AML-193 (cell line): Measurements from ENCODE around the gene OCSTAMP.

Experiments used
- DNase-seq, 2 experiments: peaks; one replicate each; lab custom pipeline; 2025; lab: John Stamatoyannopoulos, UW

OCSTAMP gene

DNA sequence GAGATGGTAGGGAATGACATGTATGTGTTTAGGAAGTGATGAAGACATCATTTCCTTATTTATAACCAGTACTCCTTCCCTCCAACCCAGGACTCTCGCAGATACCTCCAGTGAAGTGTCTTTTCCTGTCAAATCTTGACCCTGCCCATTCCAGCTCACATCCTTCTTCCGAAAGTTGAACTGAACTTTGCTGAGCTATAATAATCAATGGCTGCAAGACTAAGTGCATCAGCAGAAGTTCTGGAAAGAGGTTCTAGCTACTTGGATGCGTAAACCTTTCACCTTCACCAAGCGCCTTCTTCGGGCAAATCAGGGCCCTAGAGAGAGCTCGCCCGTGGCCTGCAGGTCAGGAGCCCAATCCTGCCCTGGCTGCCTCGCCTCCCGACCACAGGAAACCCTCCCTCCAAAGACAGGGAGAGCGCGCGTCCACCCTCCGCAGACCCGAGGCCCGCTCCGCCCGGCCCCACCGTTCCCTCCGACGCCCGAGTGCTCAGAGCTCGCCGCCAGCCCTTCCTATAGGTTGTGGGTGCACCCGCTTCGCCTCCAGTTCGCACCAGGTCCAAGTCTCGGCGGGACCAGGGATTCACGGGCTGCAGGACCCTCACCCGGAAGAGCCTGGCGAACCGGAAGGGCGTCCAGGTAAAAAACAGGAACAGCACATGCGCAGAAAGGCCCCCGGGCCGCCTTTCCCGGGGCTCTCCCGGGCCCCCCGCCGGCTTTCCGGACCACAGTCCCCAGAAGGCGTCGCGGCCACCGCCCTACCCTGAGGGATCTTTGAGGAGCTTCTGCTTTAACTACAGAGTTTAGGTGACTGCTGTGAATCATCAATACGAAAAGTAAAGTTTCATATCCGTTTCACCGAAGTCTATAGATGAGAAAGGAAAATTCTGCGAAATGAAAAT lies 37.3 kb downstream of the OCSTAMP start, which contains the start of gene ZNF334:
Gene ZNF334, minus strand, starts transcription at position 617 of the 902 bp plus-strand sequence. CDS start 1,457 bp downstream, outside the sequence.
- no peak for DNase-seq

DNA sequence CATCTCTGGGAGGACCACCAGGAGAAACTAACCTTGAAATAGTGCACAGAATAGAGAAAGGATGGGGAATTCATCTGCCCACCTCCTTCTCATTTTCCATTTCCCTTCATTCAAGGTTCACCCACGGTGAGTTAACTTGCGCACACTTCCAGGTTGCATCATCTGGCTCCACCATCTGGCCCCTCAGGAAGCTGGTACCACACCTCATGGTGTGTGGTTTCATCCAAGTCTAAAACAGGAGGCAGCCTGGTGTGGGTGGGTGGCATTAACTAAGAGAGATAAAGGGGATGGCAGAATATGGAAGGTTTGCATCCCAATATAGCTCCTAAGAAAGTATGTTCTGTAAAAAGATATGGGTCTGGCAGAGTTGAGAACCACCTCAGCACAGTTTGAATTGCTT lies 40.9 kb downstream of the OCSTAMP start:
- DNase-seq: no peak

DNA sequence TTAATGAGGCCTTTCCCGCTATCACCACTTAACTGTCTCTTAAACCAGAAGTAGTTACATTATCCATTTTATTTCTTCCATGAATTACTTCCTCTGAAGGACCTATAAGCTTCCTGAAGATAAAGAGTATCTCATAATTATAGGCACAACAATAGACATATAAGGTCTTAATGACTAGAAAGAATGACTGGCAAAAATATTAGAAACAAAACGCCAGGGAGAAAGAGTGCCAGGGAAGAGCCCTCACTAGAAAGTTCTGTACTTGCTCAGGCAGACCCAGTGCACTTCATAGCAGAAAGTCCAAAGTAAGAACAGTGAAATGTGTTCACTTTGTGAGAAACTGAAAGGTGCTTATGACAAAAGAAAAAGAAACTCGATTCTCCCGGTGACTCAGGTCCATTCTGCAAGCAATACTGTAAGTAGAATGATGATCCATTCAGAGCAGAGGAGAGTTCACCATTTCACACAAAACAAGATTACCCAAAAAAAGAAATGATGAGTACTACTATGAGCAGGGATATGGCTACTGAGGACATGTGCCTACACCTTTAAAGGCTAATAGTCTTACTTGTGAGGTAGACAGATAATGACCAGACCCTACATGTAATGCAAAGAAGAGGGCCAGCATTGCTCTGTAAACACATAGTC lies 42.6 kb downstream of the OCSTAMP start:
- no peak for DNase-seq

DNA sequence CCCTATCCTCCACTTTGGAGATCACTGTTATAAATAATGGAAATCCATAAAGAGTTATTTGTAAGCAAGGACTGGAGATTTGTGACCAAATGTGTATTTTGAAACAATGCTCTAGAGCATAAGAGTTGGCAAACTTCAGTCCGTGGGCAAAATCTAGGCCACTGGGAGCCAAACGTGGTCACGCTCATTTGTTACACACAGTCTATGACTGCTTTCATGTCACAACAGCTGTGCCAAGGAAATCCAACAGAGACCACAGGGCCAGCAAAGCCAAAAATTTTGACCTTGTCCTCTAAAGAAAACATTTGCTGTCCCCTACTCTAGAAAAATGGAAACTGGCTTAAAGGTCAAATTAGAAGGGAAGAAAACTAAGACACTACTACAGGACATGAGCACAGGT lies 44.9 kb downstream of the OCSTAMP start:
- no peak for DNase-seq

DNA sequence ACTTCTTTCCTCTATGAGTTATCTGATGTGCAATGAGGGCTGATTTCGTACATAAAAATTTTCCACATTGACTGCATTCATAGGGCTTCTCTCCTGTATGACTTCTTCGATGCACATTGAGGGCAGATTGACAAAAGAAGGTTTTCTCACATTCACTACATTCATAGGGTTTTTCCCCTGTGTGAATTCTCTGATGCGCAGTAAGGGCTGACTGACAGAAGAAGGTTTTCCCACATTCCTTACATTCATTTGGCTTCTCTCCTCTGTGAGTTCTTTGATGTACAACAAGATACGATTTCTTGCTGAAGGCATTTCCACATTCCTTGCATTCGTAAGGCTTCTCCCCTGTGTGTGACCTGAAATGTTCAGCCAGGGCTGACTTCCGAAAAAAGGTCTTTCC lies 48.5 kb downstream of the OCSTAMP start:
- DNase-seq: no peak

DNA sequence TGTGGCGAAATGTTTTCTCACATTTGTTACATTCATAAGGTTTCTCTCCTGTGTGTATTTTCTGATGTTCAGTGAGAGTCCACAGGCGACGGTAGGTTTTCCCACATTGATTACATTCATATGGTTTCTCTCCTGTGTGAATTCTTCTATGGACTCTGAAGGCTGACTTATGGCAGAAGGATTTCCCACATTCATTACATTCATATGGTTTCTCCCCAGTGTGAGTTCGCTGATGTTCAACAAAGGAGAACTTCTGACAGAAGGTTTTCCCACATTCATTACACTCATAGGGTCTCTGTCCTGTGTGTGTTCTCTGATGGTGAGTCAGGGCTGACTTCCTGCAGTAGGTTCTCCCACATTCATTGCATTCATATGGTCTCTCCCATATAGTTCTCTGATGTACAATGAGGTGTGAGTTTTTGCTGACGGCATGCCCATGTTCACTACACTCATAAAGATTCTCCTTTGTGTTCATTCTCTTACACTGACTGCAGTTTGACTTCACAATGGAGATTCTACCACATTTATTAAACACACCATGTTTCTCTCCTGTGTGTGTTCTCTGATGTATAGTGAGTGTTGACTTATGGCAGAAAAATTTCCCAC lies 49.0 kb downstream of the OCSTAMP start:
- no peak for DNase-seq

DNA sequence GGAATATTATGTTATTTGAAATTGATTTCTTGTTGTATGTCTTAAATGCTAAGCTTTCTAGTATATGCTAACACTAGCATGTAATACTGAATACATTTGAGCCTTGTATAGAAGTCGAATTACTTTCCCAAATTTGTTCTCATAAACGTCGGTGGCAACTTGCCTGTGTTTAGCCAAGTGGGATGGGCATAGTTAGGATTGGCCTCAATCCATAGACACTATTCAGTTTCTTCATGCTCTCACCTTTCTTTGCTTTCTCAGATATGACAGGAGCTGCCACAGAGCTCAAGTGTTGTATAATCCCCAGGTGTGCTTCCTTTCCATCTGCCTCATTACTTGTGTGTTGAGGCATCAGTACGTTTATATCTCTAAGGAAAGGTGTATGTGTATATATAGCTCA lies 56.4 kb downstream of the OCSTAMP start:
- no peak for DNase-seq

DNA sequence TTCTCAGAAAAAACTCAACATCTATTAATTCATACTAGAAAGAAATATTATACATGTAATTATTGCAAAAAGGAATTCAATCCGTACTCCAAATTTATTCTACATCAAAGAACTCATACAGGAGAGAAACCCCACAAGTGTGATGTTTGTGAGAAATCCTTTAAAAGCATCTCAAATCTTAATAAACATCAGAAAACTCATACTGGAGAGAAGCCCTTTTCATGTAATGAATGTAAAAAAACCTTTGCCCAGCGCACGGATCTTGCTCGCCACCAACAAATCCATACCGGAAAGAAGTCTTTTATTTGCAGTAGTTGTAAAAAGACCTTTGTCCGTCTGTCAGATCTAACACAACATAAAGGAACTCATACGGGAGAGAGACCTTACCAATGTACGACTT lies 59.1 kb downstream of the OCSTAMP start:
- DNase-seq: no peak
